ENCODE data around the gene NINJ1. TPM values are rescaled to one million over a fixed set of nuclear protein-coding genes. Genes with fewer than 3 reads are reported as not detected.

Gene NINJ1
- total RNA-seq, 1 experiment from 2014 or later: 41.3 TPM

DNA sequence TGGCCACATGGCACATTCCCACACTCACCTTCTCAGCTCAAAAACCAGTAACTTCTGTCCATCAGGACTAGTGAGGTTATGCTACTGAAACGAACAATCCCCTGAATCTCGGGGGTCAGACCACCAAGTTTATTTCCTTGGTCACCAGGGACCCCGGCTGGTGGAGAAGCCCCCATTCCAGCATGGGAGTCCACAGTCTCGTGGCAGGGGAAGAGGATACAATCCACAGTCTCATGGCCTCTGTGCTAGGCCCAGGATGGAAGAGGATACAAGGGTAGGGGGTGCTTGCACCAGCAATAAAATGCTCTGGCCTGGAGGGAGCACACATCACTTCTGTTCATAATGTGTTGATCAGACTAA is 45.4 kb downstream of the NINJ1 start:
- DNase-seq (ENCODE audit: low spot score): no peak
- POLR2A ChIA-PET: no interaction called here
- TF ChIP-seq CREB1 (CRISPR knock-in tag; IDR thresholded peaks at IDR 0.05) (no peak), NFE2L1 (CRISPR knock-in tag; IDR thresholded peaks at IDR 0.05) (no peak)
- H3K9me3 Mint-ChIP-seq: peaks cover 11% of the 10 kb centered on the region
- no peak for ATAC-seq
- peaks cover 12% of the 10 kb centered on the region for H3K36me3 Mint-ChIP-seq
- H3K27me3 Mint-ChIP-seq (ENCODE audit: low read depth): no peaks in the 10 kb centered on the region; the same call in 1 of the 2 replicates
- H3K27ac Mint-ChIP-seq: no peak overlapping the region
- H3K4me3 Mint-ChIP-seq: no peak overlapping the region
- CTCF ChIA-PET: no interaction called here
- H3K4me1 Mint-ChIP-seq: peaks cover 4% of the 10 kb centered on the region

DNA sequence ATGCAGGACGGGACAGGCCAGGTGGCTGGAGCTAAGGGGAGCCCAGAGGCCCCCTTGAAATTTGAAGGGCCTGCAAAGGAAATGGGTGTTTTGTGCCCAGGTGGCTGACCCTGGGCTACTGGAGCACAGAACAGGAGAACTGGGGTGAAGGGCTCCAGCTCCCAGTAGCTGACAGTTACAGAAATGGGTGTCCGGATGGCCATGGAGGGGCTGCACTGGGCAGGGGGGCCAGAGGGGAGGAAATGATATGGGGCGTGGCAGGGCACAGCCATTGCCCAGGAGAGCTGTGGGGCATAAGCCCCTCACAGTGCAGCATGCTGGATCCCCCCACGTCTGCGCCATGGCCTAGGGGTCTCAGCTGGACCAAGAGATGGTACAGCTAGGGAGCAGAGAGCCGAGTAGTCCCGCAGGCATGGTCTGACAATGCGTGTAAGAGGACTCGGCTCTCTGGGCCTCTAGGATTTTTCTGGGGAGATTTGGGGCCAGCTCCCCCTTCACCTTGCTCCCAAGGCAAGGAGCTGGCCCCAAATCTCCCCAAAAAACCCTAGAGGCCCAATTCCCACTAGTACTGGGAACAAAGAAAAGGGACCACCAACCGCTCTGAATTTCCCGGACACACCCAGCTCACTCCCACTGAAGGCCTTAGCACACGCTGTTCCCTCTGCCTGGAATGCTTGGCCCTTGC is 45.9 kb downstream of the NINJ1 start:
- H3K4me1 Mint-ChIP-seq: peaks cover 2% of the 10 kb centered on the region; the same call in 1 of the 2 replicates
- no peak overlapping the region for H3K27ac Mint-ChIP-seq
- no peaks in the 10 kb centered on the region; the same call in 1 of the 2 replicates for H3K27me3 Mint-ChIP-seq (ENCODE audit: low read depth)
- no peak overlapping the region for H3K4me3 Mint-ChIP-seq
- peaks cover 11% of the 10 kb centered on the region for H3K9me3 Mint-ChIP-seq
- TF ChIP-seq ZNF416 (CRISPR knock-in tag; IDR thresholded peaks at IDR 0.05) (no peak), TEAD1 (CRISPR knock-in tag; IDR thresholded peaks at IDR 0.05) (no peak), ZNF232 (CRISPR knock-in tag; IDR thresholded peaks at IDR 0.05) (no peak), OVOL2 (CRISPR knock-in tag; IDR thresholded peaks at IDR 0.05; ENCODE audit: borderline replicate concordance) (no peak), TEAD4 (CRISPR knock-in tag; IDR thresholded peaks at IDR 0.05) (no peak), NR1H2 (CRISPR knock-in tag; IDR thresholded peaks at IDR 0.05) (no peak), FOXJ3 (CRISPR knock-in tag; IDR thresholded peaks at IDR 0.05; ENCODE audit: borderline replicate concordance) (no peak), MYBL2 (CRISPR knock-in tag; IDR thresholded peaks at IDR 0.05) (no peak), ETV6 (CRISPR knock-in tag; IDR thresholded peaks at IDR 0.05) (no peak), SMAD4 (CRISPR knock-in tag; IDR thresholded peaks at IDR 0.05) (no peak)
- TF ChIP-seq, protein P1, sequence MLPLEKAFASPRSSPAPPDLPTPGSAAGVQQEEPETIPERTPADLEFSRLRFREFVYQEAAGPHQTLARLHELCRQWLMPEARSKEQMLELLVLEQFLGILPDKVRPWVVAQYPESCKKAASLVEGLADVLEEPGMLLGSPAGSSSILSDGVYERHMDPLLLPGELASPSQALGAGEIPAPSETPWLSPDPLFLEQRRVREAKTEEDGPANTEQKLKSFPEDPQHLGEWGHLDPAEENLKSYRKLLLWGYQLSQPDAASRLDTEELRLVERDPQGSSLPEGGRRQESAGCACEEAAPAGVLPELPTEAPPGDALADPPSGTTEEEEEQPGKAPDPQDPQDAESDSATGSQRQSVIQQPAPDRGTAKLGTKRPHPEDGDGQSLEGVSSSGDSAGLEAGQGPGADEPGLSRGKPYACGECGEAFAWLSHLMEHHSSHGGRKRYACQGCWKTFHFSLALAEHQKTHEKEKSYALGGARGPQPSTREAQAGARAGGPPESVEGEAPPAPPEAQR (CRISPR knock-in tag; IDR thresholded peaks at IDR 0.05): no peak
- TF ChIP-seq, protein P2, sequence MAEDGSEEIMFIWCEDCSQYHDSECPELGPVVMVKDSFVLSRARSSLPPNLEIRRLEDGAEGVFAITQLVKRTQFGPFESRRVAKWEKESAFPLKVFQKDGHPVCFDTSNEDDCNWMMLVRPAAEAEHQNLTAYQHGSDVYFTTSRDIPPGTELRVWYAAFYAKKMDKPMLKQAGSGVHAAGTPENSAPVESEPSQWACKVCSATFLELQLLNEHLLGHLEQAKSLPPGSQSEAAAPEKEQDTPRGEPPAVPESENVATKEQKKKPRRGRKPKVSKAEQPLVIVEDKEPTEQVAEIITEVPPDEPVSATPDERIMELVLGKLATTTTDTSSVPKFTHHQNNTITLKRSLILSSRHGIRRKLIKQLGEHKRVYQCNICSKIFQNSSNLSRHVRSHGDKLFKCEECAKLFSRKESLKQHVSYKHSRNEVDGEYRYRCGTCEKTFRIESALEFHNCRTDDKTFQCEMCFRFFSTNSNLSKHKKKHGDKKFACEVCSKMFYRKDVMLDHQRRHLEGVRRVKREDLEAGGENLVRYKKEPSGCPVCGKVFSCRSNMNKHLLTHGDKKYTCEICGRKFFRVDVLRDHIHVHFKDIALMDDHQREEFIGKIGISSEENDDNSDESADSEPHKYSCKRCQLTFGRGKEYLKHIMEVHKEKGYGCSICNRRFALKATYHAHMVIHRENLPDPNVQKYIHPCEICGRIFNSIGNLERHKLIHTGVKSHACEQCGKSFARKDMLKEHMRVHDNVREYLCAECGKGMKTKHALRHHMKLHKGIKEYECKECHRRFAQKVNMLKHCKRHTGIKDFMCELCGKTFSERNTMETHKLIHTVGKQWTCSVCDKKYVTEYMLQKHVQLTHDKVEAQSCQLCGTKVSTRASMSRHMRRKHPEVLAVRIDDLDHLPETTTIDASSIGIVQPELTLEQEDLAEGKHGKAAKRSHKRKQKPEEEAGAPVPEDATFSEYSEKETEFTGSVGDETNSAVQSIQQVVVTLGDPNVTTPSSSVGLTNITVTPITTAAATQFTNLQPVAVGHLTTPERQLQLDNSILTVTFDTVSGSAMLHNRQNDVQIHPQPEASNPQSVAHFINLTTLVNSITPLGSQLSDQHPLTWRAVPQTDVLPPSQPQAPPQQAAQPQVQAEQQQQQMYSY (CRISPR knock-in tag; IDR thresholded peaks at IDR 0.05): no peak
- TF ChIP-seq, protein P3, sequence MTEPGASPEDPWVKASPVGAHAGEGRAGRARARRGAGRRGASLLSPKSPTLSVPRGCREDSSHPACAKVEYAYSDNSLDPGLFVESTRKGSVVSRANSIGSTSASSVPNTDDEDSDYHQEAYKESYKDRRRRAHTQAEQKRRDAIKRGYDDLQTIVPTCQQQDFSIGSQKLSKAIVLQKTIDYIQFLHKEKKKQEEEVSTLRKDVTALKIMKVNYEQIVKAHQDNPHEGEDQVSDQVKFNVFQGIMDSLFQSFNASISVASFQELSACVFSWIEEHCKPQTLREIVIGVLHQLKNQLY (CRISPR knock-in tag; IDR thresholded peaks at IDR 0.05): no peak
- TF ChIP-seq, protein P4, sequence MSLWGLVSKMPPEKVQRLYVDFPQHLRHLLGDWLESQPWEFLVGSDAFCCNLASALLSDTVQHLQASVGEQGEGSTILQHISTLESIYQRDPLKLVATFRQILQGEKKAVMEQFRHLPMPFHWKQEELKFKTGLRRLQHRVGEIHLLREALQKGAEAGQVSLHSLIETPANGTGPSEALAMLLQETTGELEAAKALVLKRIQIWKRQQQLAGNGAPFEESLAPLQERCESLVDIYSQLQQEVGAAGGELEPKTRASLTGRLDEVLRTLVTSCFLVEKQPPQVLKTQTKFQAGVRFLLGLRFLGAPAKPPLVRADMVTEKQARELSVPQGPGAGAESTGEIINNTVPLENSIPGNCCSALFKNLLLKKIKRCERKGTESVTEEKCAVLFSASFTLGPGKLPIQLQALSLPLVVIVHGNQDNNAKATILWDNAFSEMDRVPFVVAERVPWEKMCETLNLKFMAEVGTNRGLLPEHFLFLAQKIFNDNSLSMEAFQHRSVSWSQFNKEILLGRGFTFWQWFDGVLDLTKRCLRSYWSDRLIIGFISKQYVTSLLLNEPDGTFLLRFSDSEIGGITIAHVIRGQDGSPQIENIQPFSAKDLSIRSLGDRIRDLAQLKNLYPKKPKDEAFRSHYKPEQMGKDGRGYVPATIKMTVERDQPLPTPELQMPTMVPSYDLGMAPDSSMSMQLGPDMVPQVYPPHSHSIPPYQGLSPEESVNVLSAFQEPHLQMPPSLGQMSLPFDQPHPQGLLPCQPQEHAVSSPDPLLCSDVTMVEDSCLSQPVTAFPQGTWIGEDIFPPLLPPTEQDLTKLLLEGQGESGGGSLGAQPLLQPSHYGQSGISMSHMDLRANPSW (CRISPR knock-in tag; conservative IDR thresholded peaks at IDR 0.05; ENCODE audit: low read depth): no peak
- CTCF ChIA-PET: no interaction called here
- POLR2A ChIA-PET: no interaction called here
- no peak for ATAC-seq
- no peak for DNase-seq (ENCODE audit: low spot score)
- peaks cover 12% of the 10 kb centered on the region for H3K36me3 Mint-ChIP-seq
